Epithelial cell of esophagus (primary cell): Measurements from ENCODE around the gene ADAM8.
A peak's percentile ranks its signal among the peaks of the same experiment; 100 is the strongest.
"Not testable (repeated sequence)": the region's sequence is repeated elsewhere in the genome, so short reads cannot be mapped to it uniquely, and the experiment has no call there.

ENCODE experiments used
- DNase-seq: peaks from one replicate; pipeline ENCODE4 v3.0.0; 2010; ENCODE audit warnings: low read depth
- H3K4me3 ChIP-seq: 2 replicates; pipeline ENCODE4 v1.5.1; 2011; ENCODE audit warnings: mild to moderate bottlenecking, low read length, control low read depth
- CTCF ChIP-seq: IDR thresholded peaks from 2 replicates; pipeline ENCODE4 v1.5.1; 2011; ENCODE audit warnings: low read depth, mild to moderate bottlenecking, low read length, control low read depth, inconsistent platforms; ENCODE audit not compliant: insufficient read depth; ENCODE audit errors: missing control alignments

ADAM8 gene

GRCh38 chr10:133268532-133268931, 8.1 kb downstream of the ADAM8 start:
- DNase-seq: no peak
- H3K4me3 ChIP-seq: no peak overlapping the region
- TF ChIP-seq CTCF: no peak

GRCh38 chr10:133267829-133268228, 8.8 kb downstream of the ADAM8 start:
- no peak overlapping the region for H3K4me3 ChIP-seq
- no peak for TF ChIP-seq CTCF
- DNase-seq: no peak

- H3K4me3 ChIP-seq: no peak overlapping the region
- TF ChIP-seq CTCF: no peak
These were observed 9.4 kb downstream of the ADAM8 start for GRCh38 chr10:133267293-133267692.

GRCh38 chr10:133266056-133266795, 10.4 kb downstream of the ADAM8 start:
- no peak overlapping the region for H3K4me3 ChIP-seq
- no peak for DNase-seq
- no peak for TF ChIP-seq CTCF

More at GRCh38 chr10:133267293-133267692, 9.4 kb downstream of the ADAM8 start:
- no peak for DNase-seq

- DNase-seq, H3K4me3 ChIP-seq: not testable (repeated sequence)
These were observed 11.6 kb downstream of the ADAM8 start for GRCh38 chr10:133265052-133265451.

- no peak overlapping the region for H3K4me3 ChIP-seq
- TF ChIP-seq CTCF: no peak
- peak; percentile 45 for DNase-seq
These were observed 12.2 kb downstream of the ADAM8 start for GRCh38 chr10:133264461-133264860.

- no peak for DNase-seq
- H3K4me3 ChIP-seq: no peak overlapping the region
- TF ChIP-seq CTCF: no peak
These were observed 13.0 kb downstream of the ADAM8 start for GRCh38 chr10:133263674-133264073.
